Brain microvascular endothelial cell (primary cell): ENCODE data around the gene SNAPC2.

Source experiments
- DNase-seq: peaks from one replicate; pipeline ENCODE4 v3.0.0-alpha.2; 2020
- H3K27ac ChIP-seq: fragments of 250-450 bp; sonication (Bioruptor Pico); 2 replicates; pipeline ENCODE4 v1.5.1; 2020; ENCODE audit warnings: mild to moderate bottlenecking, moderate library complexity
- H3K27me3 ChIP-seq: fragments of 250-450 bp; sonication (Bioruptor Pico); replicated peaks from 2 replicates; pipeline ENCODE4 v1.5.1; 2020; ENCODE audit warnings: mild to moderate bottlenecking
- H3K36me3 ChIP-seq: fragments of 250-450 bp; sonication (Bioruptor Pico); replicated peaks from 2 replicates; pipeline ENCODE4 v1.5.1; 2020; ENCODE audit warnings: mild to moderate bottlenecking
- H3K4me3 ChIP-seq: 2 replicates; pipeline ENCODE4 v1.5.1; 2011; ENCODE audit warnings: low read depth, mild to moderate bottlenecking, control low read depth, low read length, moderate library complexity
- CTCF ChIP-seq: IDR thresholded peaks from 2 replicates; pipeline ENCODE4 v1.5.1; 2011; ENCODE audit warnings: low read depth, mild to moderate bottlenecking, moderate library complexity, low read length, control low read depth, inconsistent platforms; ENCODE audit errors: missing control alignments
- in situ Hi-C: cut with HindIII; loops from 2 replicates; pipeline ENCODE4 v1.10.0; 2017; ENCODE audit warnings: low sequenced_read_pairs, low pct_ligation_motif_present

SNAPC2 gene

DNA sequence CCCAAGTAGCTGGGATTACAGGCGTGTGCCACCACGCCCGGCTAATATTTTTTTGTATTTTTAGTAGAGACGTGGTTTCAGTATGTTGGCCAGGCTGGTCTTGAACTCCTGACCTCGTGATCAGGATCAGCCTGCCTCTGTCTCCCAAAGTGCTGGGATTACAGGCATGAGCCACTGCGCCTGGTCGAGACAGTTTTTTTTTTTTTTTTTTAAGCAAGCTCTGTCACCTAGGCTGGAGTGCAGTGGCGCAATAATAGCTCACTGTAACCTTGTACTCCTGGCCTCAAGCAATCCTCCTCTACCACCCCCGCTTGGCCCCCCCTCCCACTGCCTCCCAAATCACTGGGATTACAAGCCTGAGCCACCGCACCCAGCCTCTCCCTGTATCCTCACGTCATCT, 22.8 kb upstream of the SNAPC2 start:
- no peak for DNase-seq
- no peak overlapping the region for H3K27ac ChIP-seq
- H3K4me3 ChIP-seq: no peak overlapping the region
- H3K27me3 ChIP-seq: no peaks in the 10 kb centered on the region
- H3K36me3 ChIP-seq: peaks cover 13% of the 10 kb centered on the region
- no peak for TF ChIP-seq CTCF
- in situ Hi-C loops: no loop called here

DNA sequence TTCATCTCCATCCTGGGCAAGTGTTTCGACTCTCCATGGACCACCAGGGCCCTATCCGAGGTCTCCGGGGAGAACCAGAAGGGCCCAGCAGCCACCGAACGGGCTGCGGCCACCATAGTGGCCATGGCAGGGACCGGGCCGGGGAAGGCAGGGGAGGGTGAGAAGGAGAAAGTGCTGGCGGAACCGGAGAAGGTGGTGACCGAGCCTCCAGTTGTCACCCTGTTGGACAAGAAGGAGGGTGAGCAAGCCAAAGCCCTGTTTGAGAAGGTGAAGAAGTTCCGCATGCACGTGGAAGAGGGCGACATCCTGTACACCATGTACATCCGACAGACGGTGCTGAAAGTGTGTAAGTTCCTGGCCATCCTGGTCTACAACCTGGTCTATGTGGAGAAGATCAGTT, 21.2 kb upstream of the SNAPC2 start:
- Histone ChIP-seq H3K27me3 (no peaks in the 10 kb centered on the region), H3K4me3 (no peak overlapping the region), H3K36me3 (peaks cover 13% of the 10 kb centered on the region), H3K27ac (no peak overlapping the region)
- in situ Hi-C loops: no loop called here
- TF ChIP-seq CTCF: no peak
- no peak for DNase-seq

- H3K27me3 ChIP-seq: no peaks in the 10 kb centered on the region
- H3K36me3 ChIP-seq: peaks cover 13% of the 10 kb centered on the region
- H3K4me3 ChIP-seq: no peak overlapping the region
- no peak overlapping the region for H3K27ac ChIP-seq
- in situ Hi-C loops: no loop called here
- DNase-seq: no peak
- no peak for TF ChIP-seq CTCF
Measured at GRCh38 chr19:7899751-7900378, 20.3 kb upstream of the SNAPC2 start.

DNA sequence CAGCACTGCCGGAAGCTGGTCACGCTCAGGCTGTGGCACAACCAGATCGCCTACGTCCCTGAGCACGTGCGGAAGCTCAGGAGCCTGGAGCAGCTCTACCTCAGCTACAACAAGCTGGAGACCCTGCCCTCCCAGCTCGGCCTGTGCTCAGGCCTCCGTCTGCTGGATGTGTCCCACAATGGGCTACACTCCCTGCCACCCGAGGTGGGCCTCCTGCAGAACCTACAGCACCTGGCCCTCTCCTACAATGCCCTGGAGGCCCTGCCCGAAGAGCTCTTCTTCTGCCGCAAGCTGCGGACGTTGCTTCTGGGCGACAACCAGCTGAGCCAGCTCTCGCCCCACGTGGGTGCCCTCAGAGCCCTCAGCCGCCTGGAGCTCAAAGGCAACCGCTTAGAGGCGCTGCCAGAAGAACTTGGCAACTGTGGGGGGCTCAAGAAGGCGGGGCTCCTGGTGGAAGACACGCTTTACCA, 19.7 kb upstream of the SNAPC2 start:
- no peak for TF ChIP-seq CTCF
- Histone ChIP-seq H3K27me3 (no peaks in the 10 kb centered on the region), H3K36me3 (peaks cover 13% of the 10 kb centered on the region), H3K27ac (no peak overlapping the region), H3K4me3 (no peak overlapping the region)
- DNase-seq: no peak
- in situ Hi-C loops: no loop called here

- Histone ChIP-seq H3K36me3 (peaks cover 14% of the 10 kb centered on the region), H3K27ac (no peak overlapping the region), H3K4me3 (no peak overlapping the region), H3K27me3 (no peaks in the 10 kb centered on the region)
- TF ChIP-seq CTCF: no peak
- DNase-seq: no peak
- in situ Hi-C loops: no loop called here
Measured at GRCh38 chr19:7900931-7901330, 19.2 kb upstream of the SNAPC2 start.

DNA sequence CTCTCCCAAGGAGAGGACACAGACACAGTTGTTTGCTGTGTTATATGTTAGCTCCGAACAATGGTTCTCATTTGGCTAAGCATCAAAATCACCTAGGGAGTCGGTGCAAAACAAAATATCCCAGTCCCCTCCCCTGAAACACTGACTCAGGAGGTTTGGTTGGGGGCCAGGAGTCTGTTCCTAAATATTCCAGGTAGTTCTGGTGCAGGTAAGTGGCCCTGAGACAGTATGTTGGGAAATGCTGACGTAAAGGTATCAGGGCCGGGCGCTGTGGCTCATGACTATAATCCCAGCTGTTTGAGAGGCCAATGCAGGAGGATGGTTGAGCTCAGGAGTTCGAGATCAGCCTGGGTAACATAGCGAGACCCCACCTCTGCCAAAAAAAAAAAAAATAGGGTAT, 18.8 kb upstream of the SNAPC2 start:
- TF ChIP-seq CTCF: no peak
- Histone ChIP-seq H3K36me3 (peaks cover 18% of the 10 kb centered on the region), H3K27me3 (no peaks in the 10 kb centered on the region), H3K4me3 (no peak overlapping the region), H3K27ac (no peak overlapping the region)
- in situ Hi-C loops: no loop called here
- DNase-seq: no peak
